IMR-90 (cell line): Measurements from ENCODE around the gene ATP1B2. TPM values are rescaled to one million over a fixed set of nuclear protein-coding genes. Genes with fewer than 3 reads are reported as not detected.

Source experiments
- ATAC-seq: fragments of 200-7000 bp; cut with Tn5 transposase; 2 replicates; pipeline ENCODE4 v1.9.1; 2020; ENCODE audit warnings: low read depth, mild to moderate bottlenecking, moderate library complexity
- BruUV-seq: library from RNA; stranded (reverse); fragments of 400-500 nt; replicated peaks from 2 replicates; lab custom pipeline; 2021; lab: Mats Ljungman, UMichigan
- CTCF ChIA-PET: fragments of 300-600 bp; formaldehyde crosslinking; extraction: SDS; loops from one replicate; lab custom pipeline; 2021; ENCODE audit warnings: antibody characterized with exemption; lab: Yijun Ruan, JAX
- POLR2A ChIA-PET: fragments of 300-600 bp; sonication (Branson Sonifier 250); formaldehyde crosslinking; loops from one replicate; lab custom pipeline; 2022; ENCODE audit warnings: antibody characterized with exemption; ENCODE audit not compliant: unreplicated experiment; lab: Charles Lee
- DNase-seq: peaks from one replicate; pipeline ENCODE4 v3.0.0; 2013
- H2AFZ ChIP-seq: replicated peaks from 2 replicates; pipeline ENCODE3; 2013; ENCODE audit warnings: low read length, mild to moderate bottlenecking; ENCODE audit not compliant: poor library complexity
- H2AK5ac ChIP-seq: 2 replicates; pipeline ENCODE4 v1.6.1; 2013; ENCODE audit warnings: low read depth, low read length, inconsistent platforms
- H2AK9ac ChIP-seq: replicated peaks from 2 replicates; pipeline ENCODE3; 2013; ENCODE audit warnings: mild to moderate bottlenecking, low read depth, low read length, moderate library complexity; ENCODE audit not compliant: poor library complexity
- H2BK120ac ChIP-seq: 2 replicates; pipeline ENCODE4 v1.6.1; 2013; ENCODE audit warnings: low read depth, low read length, inconsistent platforms
- H2BK15ac ChIP-seq: 3 replicates; pipeline ENCODE4 v1.6.1; 2013; ENCODE audit warnings: low read depth, low read length, inconsistent platforms
- H2BK20ac ChIP-seq: 2 replicates; pipeline ENCODE4 v1.6.1; 2013; ENCODE audit warnings: low read depth, mild to moderate bottlenecking, inconsistent platforms, low read length, moderate library complexity
- H2BK5ac ChIP-seq: 2 replicates; pipeline ENCODE4 v1.6.1; 2013; ENCODE audit warnings: mild to moderate bottlenecking, low read depth, low read length, inconsistent platforms; ENCODE audit not compliant: poor library complexity, severe bottlenecking
- H3K14ac ChIP-seq: replicated peaks from 2 replicates; pipeline ENCODE4 v1.6.1; 2013; ENCODE audit warnings: low read depth, low read length, inconsistent platforms
- H3K18ac ChIP-seq: 2 replicates; pipeline ENCODE4 v1.6.1; 2013; ENCODE audit warnings: low read depth, low read length, control low read depth
- H3K23ac ChIP-seq: 2 replicates; pipeline ENCODE4 v1.6.1; 2013; ENCODE audit warnings: low read depth, low read length, inconsistent platforms
- H3K27ac ChIP-seq: 2 replicates; pipeline ENCODE4 v1.5.1; 2013; ENCODE audit warnings: mild to moderate bottlenecking, control low read depth, low read length; ENCODE audit not compliant: insufficient read depth
- H3K27me3 ChIP-seq: 2 replicates; pipeline ENCODE4 v1.6.1; 2013; ENCODE audit warnings: low read length; ENCODE audit not compliant: control insufficient read depth, insufficient read depth
- H3K36me3 ChIP-seq: 2 replicates; pipeline ENCODE4 v1.6.1; 2013; ENCODE audit warnings: low read length, mixed read lengths; ENCODE audit not compliant: control insufficient read depth, insufficient read depth
- H3K4ac ChIP-seq: 2 replicates; pipeline ENCODE4 v1.6.1; 2013; ENCODE audit warnings: low read depth, low read length, inconsistent platforms
- H3K4me1 ChIP-seq: 2 replicates; pipeline ENCODE4 v1.6.1; 2013; ENCODE audit warnings: low read length, mixed read lengths; ENCODE audit not compliant: control insufficient read depth, insufficient read depth
- H3K4me2 ChIP-seq: 2 replicates; pipeline ENCODE4 v1.6.1; 2013; ENCODE audit warnings: low read depth, mild to moderate bottlenecking, control low read depth, low read length, moderate library complexity
- H3K4me3 ChIP-seq: 2 replicates; pipeline ENCODE4 v1.5.1; 2013; ENCODE audit warnings: low read depth, mild to moderate bottlenecking, control low read depth, low read length, moderate library complexity; ENCODE audit not compliant: insufficient read depth
- H3K56ac ChIP-seq: 2 replicates; pipeline ENCODE4 v1.6.1; 2013; ENCODE audit warnings: low read length, inconsistent platforms; ENCODE audit not compliant: insufficient read depth; ENCODE audit errors: extremely low read depth
- H3K79me1 ChIP-seq, 2 experiments: 2 replicates each; pipeline ENCODE4 v1.6.1; 2013; ENCODE audit warnings: low read length in 2 of 2, inconsistent platforms in 1 of 2, low read depth in 1 of 2
- H3K9ac ChIP-seq: 2 replicates; pipeline ENCODE4 v1.6.1; 2013; ENCODE audit warnings: low read depth, low read length, control low read depth
- H3K9me1 ChIP-seq: 2 replicates; pipeline ENCODE4 v1.6.1; 2013; ENCODE audit warnings: low read length, inconsistent platforms; ENCODE audit not compliant: insufficient read depth
- H3K9me3 ChIP-seq: 2 replicates; pipeline ENCODE4 v1.6.1; 2013; ENCODE audit warnings: low read length; ENCODE audit not compliant: control insufficient read depth, insufficient read depth
- H4K20me1 ChIP-seq: 2 replicates; pipeline ENCODE4 v1.6.1; 2013; ENCODE audit warnings: low read length, inconsistent platforms; ENCODE audit not compliant: insufficient read depth
- H4K5ac ChIP-seq: 2 replicates; pipeline ENCODE4 v1.6.1; 2013; ENCODE audit warnings: mild to moderate bottlenecking, low read depth, low read length, control low read depth
- H4K8ac ChIP-seq, 2 experiments: 2 replicates each; pipeline ENCODE4 v1.6.1; 2013; ENCODE audit warnings: low read depth in 2 of 2, low read length in 2 of 2, control low read depth in 1 of 2, inconsistent platforms in 1 of 2
- H4K91ac ChIP-seq: 2 replicates; pipeline ENCODE4 v1.6.1; 2013; ENCODE audit warnings: low read depth, low read length, inconsistent platforms; ENCODE audit not compliant: insufficient read depth
- CHD1 ChIP-seq: IDR thresholded peaks from 2 replicates; pipeline ENCODE4 v1.6.1; 2012; ENCODE audit warnings: low read depth, low read length, improper control_type of control experiment
- FOS ChIP-seq: fragments of 150-350 bp; IDR thresholded peaks from 2 replicates; pipeline ENCODE4 v1.6.1; 2016; ENCODE audit warnings: low read depth, low read length
- MAZ ChIP-seq: IDR thresholded peaks from 2 replicates; pipeline ENCODE4 v1.6.1; 2012; ENCODE audit warnings: low read depth, mild to moderate bottlenecking, low read length, improper control_type of control experiment, moderate library complexity, borderline replicate concordance
- MXI1 ChIP-seq: IDR thresholded peaks from 2 replicates; pipeline ENCODE4 v1.6.1; 2012; ENCODE audit warnings: low read depth, mild to moderate bottlenecking, low read length, moderate library complexity, borderline replicate concordance
- NFE2L2 ChIP-seq: fragments of 150-350 bp; IDR thresholded peaks from 2 replicates; pipeline ENCODE4 v1.6.1; 2016; ENCODE audit warnings: low read depth, mild to moderate bottlenecking, low read length
- POLR2A ChIP-seq: IDR thresholded peaks from 2 replicates; pipeline ENCODE4 v1.6.1; 2012; ENCODE audit warnings: mild to moderate bottlenecking, low read depth, low read length
- RAD21 ChIP-seq: IDR thresholded peaks from 2 replicates; pipeline ENCODE4 v1.6.1; 2012; ENCODE audit warnings: low read length, improper control_type of control experiment
- SMC3 ChIP-seq: fragments of 150-350 bp; IDR thresholded peaks from 2 replicates; pipeline ENCODE4 v1.6.1; 2016; ENCODE audit warnings: low read depth, mild to moderate bottlenecking, antibody characterized with exemption, low read length, moderate library complexity
- USF2 ChIP-seq: fragments of 150-350 bp; IDR thresholded peaks from 2 replicates; pipeline ENCODE4 v1.6.1; 2017; ENCODE audit warnings: mild to moderate bottlenecking, antibody characterized with exemption, low read length, low read depth
- WGBS, 2 experiments: methylation state at CpG; one replicate each; pipeline versions ENCODE4 v1.1.5 to v1.1.7; 2013; ENCODE audit warnings: missing lambda C conversion rate in 2 of 2; ENCODE audit not compliant: insufficient read length in 1 of 2; ENCODE audit errors: extremely low coverage in 2 of 2; 5-methylcytosine and 5-hydroxymethylcytosine counted together
- dilution Hi-C: fragments of 300-500 bp; cut with HindIII; formaldehyde crosslinking; loops from one replicate; pipeline ENCODE4 v1.14.3; 2018; ENCODE audit warnings: low sequenced_read_pairs; ENCODE audit not compliant: unreplicated experiment
- in situ Hi-C: fragments of 300-500 bp; cut with MboI; formaldehyde crosslinking; loops from 3 replicates; pipeline ENCODE4 v1.14.3; 2019; ENCODE audit warnings: low sequenced_read_pairs, inconsistent platforms, mixed read lengths
- intact Hi-C: fragments of 100-400 bp; cut with micrococcal nuclease; formaldehyde crosslinking; loops from 2 replicates; pipeline ENCODE4 v1.10.0; 2022
- polyA plus RNA-seq, 3 experiments: library from polyadenylated mRNA; depleted of rRNA; stranded (reverse); fragments of >200 nt; gene quantifications; 2 replicates each; pipeline ENCODE4 v1.2.3, GENCODE V29; 2012; ENCODE audit warnings: low replicate concordance in 1 of 3
- total RNA-seq: library from RNA; depleted of rRNA; stranded (reverse); fragments of >200 nt; gene quantifications from 2 replicates; pipeline ENCODE4 v1.2.3, GENCODE V29; 2012

Gene ATP1B2
- total and polyA plus RNA-seq, 2 of the 4 experiments (the other 2 are of a cell fraction), result 0.02 TPM; not detected in 1

GRCh38 chr17:7644775-7645174, 6.0 kb upstream of the ATP1B2 start:
- Histone ChIP-seq H3K23ac (no peak overlapping the region), H3K4me2 (no peak overlapping the region), H4K20me1 (no peaks in the 10 kb centered on the region), H3K56ac (no peak overlapping the region), H2AK9ac (no peak overlapping the region), H3K27ac (no peak overlapping the region), H4K91ac (no peak overlapping the region), H3K79me1 (no peaks in the 10 kb centered on the region), H3K18ac (no peak overlapping the region), H2BK20ac (no peak overlapping the region), H2BK15ac (no peak overlapping the region), H4K8ac (no peak overlapping the region), H4K5ac (no peak overlapping the region), H2AFZ (no peak overlapping the region), H2BK5ac (no peak overlapping the region), H3K4ac (no peak overlapping the region), H2AK5ac (no peak overlapping the region), H3K4me1 (no peaks in the 10 kb centered on the region), H3K4me3 (no peak overlapping the region), H3K9me1 (no peaks in the 10 kb centered on the region), H3K14ac (no peak overlapping the region), H3K9ac (no peak overlapping the region), H2BK120ac (no peak overlapping the region), H3K9me3 (no peaks in the 10 kb centered on the region), H3K27me3 (peaks cover 8% of the 10 kb centered on the region), H3K36me3 (no peaks in the 10 kb centered on the region)
- intact Hi-C loops, result no loop called here
- WGBS, 2 experiments, result no CpG with 5 or more reads among the region's 4 CpGs
- ATAC-seq (no peak), DNase-seq (no peak)
- no TSS peak for BruUV-seq
- TF ChIP-seq MXI1, result no peak
- no peak for TF ChIP-seq SMC3
- no peak for TF ChIP-seq RAD21
- TF ChIP-seq FOS, result no peak
- no peak for TF ChIP-seq CHD1
- no peak for TF ChIP-seq USF2
- TF ChIP-seq NFE2L2, result no peak
- TF ChIP-seq POLR2A, result no peak
- TF ChIP-seq MAZ, result no peak
- dilution Hi-C loops, result no loop called here
- POLR2A ChIA-PET, result no interaction called here
- CTCF ChIA-PET, result no interaction called here
- in situ Hi-C loops, result no loop called here
